CD4-positive, alpha-beta T cell treated with Interleukin-17A for 4 hours (primary cell): Measurements from ENCODE around the gene ZAR1L.

Experiments used
- DNase-seq: peaks from one replicate; pipeline ENCODE4 v3.0.0-alpha.2; 2020; ENCODE audit warnings: mixed read lengths

The ZAR1L gene

GRCh38 chr13:32254416-32254815 lies 60.7 kb downstream of the ZAR1L start:
- DNase-seq, result no peak

DNA sequence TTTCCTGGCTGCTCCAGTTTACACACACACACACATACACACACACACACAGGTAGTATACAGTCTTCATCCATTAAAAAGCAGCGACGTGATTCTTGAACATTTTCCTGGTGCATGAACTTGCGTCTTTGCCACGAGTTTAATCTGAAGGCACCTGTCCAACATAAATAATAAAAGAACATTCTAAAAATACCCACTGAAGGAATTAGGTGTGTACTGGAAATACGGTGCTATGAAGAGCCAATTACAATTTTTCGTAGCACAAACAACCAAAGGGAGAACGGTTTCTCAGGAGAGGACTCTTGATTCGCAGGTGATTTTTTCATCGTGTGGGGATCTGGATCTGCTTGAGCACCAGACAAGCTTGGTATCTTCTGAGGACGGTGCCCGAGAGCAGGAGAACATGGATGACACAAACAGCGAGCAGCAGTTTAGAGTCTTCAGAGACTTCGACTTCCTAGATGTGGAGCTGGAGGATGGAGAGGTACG lies 61.2 kb downstream of the ZAR1L start:
- no peak for DNase-seq
